ENCODE results near the gene CKAP2. TPM values are rescaled to one million over a fixed set of nuclear protein-coding genes. Genes with fewer than 3 reads are reported as not detected.
"Not testable (repeated sequence)": the region's sequence is repeated elsewhere in the genome, so short reads cannot be mapped to it uniquely, and the experiment has no call there.

CKAP2 gene, protein sequence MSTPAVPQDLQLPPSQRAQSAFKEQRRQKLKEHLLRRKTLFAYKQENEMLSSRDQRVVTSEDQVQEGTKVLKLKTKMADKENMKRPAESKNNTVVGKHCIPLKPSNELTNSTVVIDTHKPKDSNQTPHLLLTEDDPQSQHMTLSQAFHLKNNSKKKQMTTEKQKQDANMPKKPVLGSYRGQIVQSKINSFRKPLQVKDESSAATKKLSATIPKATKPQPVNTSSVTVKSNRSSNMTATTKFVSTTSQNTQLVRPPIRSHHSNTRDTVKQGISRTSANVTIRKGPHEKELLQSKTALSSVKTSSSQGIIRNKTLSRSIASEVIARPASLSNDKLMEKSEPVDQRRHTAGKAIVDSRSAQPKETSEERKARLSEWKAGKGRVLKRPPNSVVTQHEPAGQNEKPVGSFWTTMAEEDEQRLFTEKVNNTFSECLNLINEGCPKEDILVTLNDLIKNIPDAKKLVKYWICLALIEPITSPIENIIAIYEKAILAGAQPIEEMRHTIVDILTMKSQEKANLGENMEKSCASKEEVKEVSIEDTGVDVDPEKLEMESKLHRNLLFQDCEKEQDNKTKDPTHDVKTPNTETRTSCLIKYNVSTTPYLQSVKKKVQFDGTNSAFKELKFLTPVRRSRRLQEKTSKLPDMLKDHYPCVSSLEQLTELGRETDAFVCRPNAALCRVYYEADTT
- total RNA-seq = 15.9 and 17.1 TPM in 2 replicates

DNA sequence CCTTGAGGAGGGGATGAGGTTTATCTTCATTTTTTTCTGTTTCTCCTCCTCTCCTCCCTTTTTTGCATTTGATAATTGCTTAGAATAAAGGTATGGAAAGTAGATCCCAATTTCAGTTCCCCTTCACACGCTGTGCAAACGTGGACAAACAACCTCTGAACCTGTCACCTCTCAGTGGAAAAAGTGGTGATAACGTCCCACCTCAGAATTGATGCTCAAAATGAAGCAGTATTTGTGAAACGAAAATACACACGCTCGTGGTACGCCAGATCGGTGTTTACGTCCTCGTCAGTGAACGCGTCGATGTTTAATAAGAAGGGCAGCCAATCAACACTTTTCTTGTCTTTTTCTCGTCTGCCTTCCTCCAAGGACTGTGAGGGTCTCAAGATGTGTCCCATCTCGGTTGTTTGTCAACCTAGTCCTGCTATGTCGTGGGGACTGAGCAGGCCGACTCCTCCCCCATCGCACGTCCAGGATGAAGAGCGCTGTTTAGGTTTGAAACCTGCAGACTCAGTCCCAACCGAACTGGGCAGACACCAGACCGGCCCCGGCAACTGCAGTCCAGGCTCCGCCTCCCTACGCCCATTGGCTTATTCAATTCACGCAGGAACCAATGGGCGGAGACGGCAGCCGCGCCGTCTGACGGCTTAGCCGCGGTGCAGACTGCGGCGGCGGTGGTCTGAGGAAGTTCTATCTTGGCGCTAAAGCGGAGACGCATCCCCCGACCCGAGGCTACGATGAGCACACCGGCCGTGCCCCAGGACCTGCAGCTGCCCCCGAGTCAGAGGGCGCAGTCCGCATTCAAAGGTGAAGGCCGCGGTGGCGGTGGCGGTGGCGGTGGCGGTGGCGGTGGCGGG, at the start of gene CKAP2:
TSS of gene CKAP2 (plus strand) at position 659 of the 857 bp plus-strand sequence. CDS start at position 738, 79 bp downstream.
- H3K27me3 ChIP-seq (ENCODE audit: insufficient read depth, low read length) = no peaks in the 10 kb centered on the region
- no peaks in the 10 kb centered on the region for H3K9me3 ChIP-seq (ENCODE audit: low read depth, low read length)
- H3K27ac ChIP-seq (ENCODE audit: low read depth, low read length) = peak within 1 kb of the TSS; percentile 88
- peak within 1 kb of the TSS; percentile 96 for H3K4me2 ChIP-seq (ENCODE audit: insufficient read depth, low read length)
- peak within 1 kb of the TSS; percentile 95 for H2AFZ ChIP-seq (ENCODE audit: low read length)
- no peaks in the 10 kb centered on the region for H4K20me1 ChIP-seq (ENCODE audit: insufficient read depth, low read length)
- H3K79me2 ChIP-seq (ENCODE audit: insufficient read depth, low read length) = peaks cover 45% of the 10 kb centered on the region
- peak within 1 kb of the TSS; percentile 87 for H3K4me3 ChIP-seq (ENCODE audit: insufficient read depth, low read length)
- no peaks in the 10 kb centered on the region for H3K36me3 ChIP-seq (ENCODE audit: insufficient read depth, low read length)
- peak; percentile 99 for DNase-seq (ENCODE audit: insufficient read length, low spot score, missing footprints)
- TF ChIP-seq, protein P1, sequence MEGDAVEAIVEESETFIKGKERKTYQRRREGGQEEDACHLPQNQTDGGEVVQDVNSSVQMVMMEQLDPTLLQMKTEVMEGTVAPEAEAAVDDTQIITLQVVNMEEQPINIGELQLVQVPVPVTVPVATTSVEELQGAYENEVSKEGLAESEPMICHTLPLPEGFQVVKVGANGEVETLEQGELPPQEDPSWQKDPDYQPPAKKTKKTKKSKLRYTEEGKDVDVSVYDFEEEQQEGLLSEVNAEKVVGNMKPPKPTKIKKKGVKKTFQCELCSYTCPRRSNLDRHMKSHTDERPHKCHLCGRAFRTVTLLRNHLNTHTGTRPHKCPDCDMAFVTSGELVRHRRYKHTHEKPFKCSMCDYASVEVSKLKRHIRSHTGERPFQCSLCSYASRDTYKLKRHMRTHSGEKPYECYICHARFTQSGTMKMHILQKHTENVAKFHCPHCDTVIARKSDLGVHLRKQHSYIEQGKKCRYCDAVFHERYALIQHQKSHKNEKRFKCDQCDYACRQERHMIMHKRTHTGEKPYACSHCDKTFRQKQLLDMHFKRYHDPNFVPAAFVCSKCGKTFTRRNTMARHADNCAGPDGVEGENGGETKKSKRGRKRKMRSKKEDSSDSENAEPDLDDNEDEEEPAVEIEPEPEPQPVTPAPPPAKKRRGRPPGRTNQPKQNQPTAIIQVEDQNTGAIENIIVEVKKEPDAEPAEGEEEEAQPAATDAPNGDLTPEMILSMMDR (IDR thresholded peaks at IDR 0.05; ENCODE audit: extremely low read depth, low read depth, low read length) = no peak
- H3K4me1 ChIP-seq (ENCODE audit: insufficient read depth, low read length) = peaks cover 37% of the 10 kb centered on the region

DNA sequence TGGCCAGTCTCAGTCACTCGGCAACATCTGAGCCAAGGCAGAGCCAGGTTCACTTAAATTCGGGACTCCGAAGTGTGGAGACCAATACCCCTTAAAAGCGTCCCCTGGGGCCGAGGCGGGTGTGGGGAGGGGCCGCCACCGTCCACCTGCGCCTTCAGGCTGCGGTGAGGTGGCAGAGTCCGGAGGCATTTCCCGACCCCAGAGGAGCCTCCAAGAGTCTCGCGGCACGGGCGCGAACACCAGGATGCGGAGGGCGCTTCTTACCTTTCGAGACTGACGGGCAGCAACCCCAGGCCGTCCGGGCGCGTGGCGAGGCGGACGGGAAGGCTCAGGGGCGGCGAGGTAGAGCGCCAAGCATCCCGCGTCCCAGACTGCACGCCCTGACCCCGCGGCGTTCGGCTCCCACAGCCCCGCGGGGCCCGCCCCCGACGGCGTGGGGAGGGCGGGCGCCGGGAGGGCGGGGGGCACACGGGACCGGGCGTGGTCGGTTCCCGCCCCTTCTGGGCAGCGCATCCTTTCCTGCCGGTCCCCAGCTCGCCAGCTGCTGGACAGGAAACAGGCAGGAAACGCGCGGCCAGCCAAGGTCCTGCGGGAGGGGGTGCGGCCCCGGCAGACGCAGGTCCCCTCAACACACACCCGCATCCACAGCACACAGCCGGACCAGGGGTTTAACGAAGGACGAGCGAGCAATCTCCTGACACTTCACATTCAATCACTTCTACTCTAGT, 49.3 kb upstream of the CKAP2 start, which contains the start of gene THSD1:
TSS of gene THSD1 (minus strand) at position 406 of the 728 bp plus-strand sequence. CDS start 3,572 bp downstream, outside the sequence.
- DNase-seq (ENCODE audit: insufficient read length, low spot score, missing footprints) = peak; percentile 94
- Histone ChIP-seq H2AFZ (ENCODE audit: low read length) (peak within 1 kb of the TSS; percentile 80), H4K20me1 (ENCODE audit: insufficient read depth, low read length) (no peaks in the 10 kb centered on the region), H3K27ac (ENCODE audit: low read depth, low read length) (peak within 1 kb of the TSS; percentile 51), H3K27me3 (ENCODE audit: insufficient read depth, low read length) (no peaks in the 10 kb centered on the region), H3K4me2 (ENCODE audit: insufficient read depth, low read length) (peak within 1 kb of the TSS; percentile 97), H3K4me1 (ENCODE audit: insufficient read depth, low read length) (peaks cover 14% of the 10 kb centered on the region), H3K36me3 (ENCODE audit: insufficient read depth, low read length) (peaks cover 2% of the 10 kb centered on the region), H3K4me3 (ENCODE audit: insufficient read depth, low read length) (peak within 1 kb of the TSS; percentile 95), H3K79me2 (ENCODE audit: insufficient read depth, low read length) (peaks cover 26% of the 10 kb centered on the region), H3K9me3 (ENCODE audit: low read depth, low read length) (no peaks in the 10 kb centered on the region)
- TF ChIP-seq, protein P1 (IDR thresholded peaks at IDR 0.05; ENCODE audit: extremely low read depth, low read depth, low read length) = no peak

DNA sequence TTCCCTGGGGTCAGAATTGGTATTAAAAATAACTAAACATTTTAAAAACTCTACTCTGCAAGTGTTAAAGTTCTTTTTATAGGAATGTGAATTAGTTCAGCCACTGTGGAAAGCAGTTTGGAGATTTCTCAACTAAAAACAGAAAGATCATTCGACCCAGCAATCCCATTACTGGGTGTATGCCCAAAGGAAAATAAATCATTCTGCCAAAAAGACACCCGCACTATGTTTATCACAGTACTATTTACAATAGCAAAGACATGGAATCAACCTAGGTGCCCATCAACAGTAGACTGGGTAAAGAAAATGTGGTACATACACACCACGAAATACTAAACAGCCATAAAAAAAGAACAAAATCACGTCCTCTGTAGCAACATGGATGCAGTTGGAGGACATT, 48.6 kb upstream of the CKAP2 start:
- Histone ChIP-seq H4K20me1 (ENCODE audit: insufficient read depth, low read length) (no peaks in the 10 kb centered on the region), H2AFZ (ENCODE audit: low read length) (no peak overlapping the region), H3K4me1 (ENCODE audit: insufficient read depth, low read length) (peaks cover 21% of the 10 kb centered on the region), H3K27ac (ENCODE audit: low read depth, low read length) (no peak overlapping the region), H3K27me3 (ENCODE audit: insufficient read depth, low read length) (no peaks in the 10 kb centered on the region), H3K9me3 (ENCODE audit: low read depth, low read length) (no peaks in the 10 kb centered on the region), H3K79me2 (ENCODE audit: insufficient read depth, low read length) (peaks cover 25% of the 10 kb centered on the region), H3K4me2 (ENCODE audit: insufficient read depth, low read length) (peak overlapping the region; percentile 97), H3K36me3 (ENCODE audit: insufficient read depth, low read length) (peaks cover 3% of the 10 kb centered on the region), H3K4me3 (ENCODE audit: insufficient read depth, low read length) (peak overlapping the region; percentile 95)
- TF ChIP-seq, protein P1 (IDR thresholded peaks at IDR 0.05; ENCODE audit: extremely low read depth, low read depth, low read length) = no peak
- DNase-seq (ENCODE audit: insufficient read length, low spot score, missing footprints) = no peak

DNA sequence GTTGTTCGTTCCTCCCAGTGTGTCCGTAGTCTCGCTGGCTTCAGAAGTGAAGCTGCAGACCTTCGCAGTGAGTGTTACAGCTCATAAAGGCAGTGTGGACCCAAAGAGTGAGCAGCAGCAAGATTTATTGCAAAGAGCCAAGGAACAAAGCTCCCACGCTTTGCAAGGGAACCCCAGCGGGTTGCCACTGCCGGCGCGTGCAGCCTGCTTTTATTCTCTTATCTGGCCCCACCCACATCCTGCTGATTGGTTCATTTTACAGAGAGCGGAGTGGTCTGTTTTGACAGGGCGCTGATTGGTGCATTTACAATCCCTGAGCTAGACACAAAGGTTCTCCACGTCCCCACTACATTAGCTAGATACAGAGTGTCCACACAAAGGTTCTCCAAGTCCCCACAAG, 47.8 kb upstream of the CKAP2 start:
- not testable (repeated sequence) for H3K27me3 ChIP-seq (ENCODE audit: insufficient read depth, low read length); H3K36me3 ChIP-seq (ENCODE audit: insufficient read depth, low read length); H3K9me3 ChIP-seq (ENCODE audit: low read depth, low read length); DNase-seq (ENCODE audit: insufficient read length, low spot score, missing footprints); H4K20me1 ChIP-seq (ENCODE audit: insufficient read depth, low read length); H3K4me3 ChIP-seq (ENCODE audit: insufficient read depth, low read length); H3K4me2 ChIP-seq (ENCODE audit: insufficient read depth, low read length); H3K27ac ChIP-seq (ENCODE audit: low read depth, low read length); H2AFZ ChIP-seq (ENCODE audit: low read length)
- Histone ChIP-seq H3K79me2 (ENCODE audit: insufficient read depth, low read length) (peaks cover 24% of the 10 kb centered on the region), H3K4me1 (ENCODE audit: insufficient read depth, low read length) (peaks cover 28% of the 10 kb centered on the region)

DNA sequence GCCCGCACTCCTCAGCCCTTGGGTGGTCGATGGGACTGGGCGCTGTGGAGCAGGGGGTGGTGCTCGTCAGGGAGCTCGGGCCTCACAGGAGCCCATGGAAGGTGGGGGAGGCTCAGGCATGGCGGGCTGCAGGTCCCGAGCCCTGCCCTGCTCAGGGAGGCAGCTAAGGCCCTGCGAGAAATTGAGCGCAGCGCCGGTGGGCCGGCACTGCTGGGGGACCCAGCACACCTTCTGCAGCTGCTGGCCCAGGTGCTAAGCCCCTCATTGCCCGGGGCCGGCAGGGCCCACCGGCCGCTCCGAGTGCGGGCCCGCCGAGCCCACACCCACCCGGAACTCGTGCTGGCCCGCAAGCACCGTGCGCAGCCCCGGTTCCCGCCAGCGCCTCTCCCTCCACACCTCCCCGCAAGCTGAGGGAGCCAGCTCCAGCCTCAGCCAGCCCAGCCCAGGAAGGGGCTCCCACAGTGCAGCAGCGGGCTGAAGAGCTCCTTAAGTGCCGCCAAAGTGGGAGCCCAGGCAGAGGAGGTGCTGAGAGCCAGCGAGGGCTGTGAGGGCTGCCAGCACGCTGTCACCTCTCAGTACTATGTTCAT, 47.1 kb upstream of the CKAP2 start:
- H3K4me3 ChIP-seq (ENCODE audit: insufficient read depth, low read length); H3K36me3 ChIP-seq (ENCODE audit: insufficient read depth, low read length); H3K4me2 ChIP-seq (ENCODE audit: insufficient read depth, low read length); H4K20me1 ChIP-seq (ENCODE audit: insufficient read depth, low read length); H3K27me3 ChIP-seq (ENCODE audit: insufficient read depth, low read length); H2AFZ ChIP-seq (ENCODE audit: low read length); H3K9me3 ChIP-seq (ENCODE audit: low read depth, low read length); DNase-seq (ENCODE audit: insufficient read length, low spot score, missing footprints); H3K27ac ChIP-seq (ENCODE audit: low read depth, low read length): not testable (repeated sequence)
- Histone ChIP-seq H3K79me2 (ENCODE audit: insufficient read depth, low read length) (peaks cover 23% of the 10 kb centered on the region), H3K4me1 (ENCODE audit: insufficient read depth, low read length) (peaks cover 34% of the 10 kb centered on the region)

Measured in osteoblast (primary cell).